Panc1 (cell line): ENCODE data around the gene TSC22D3. TPM values are rescaled to one million over a fixed set of nuclear protein-coding genes. Genes with fewer than 3 reads are reported as not detected.

Experiments
- ATAC-seq: fragments of 200-7000 bp; cut with Tn5 transposase; 2 replicates; pipeline ENCODE4 v1.9.1; 2020; ENCODE audit warnings: mild to moderate bottlenecking, moderate library complexity
- BruUV-seq: library from RNA; stranded (reverse); fragments of 400-500 nt; replicated peaks from 2 replicates; lab custom pipeline; 2021; lab: Mats Ljungman, UMichigan
- CTCF ChIA-PET: fragments of 300-600 bp; sonication (Branson Sonifier 250); formaldehyde crosslinking; loops from one replicate; lab custom pipeline; 2022; ENCODE audit warnings: antibody characterized with exemption; lab: Charles Lee
- POLR2A ChIA-PET: fragments of 300-600 bp; sonication (Branson Sonifier 250); formaldehyde crosslinking; loops from one replicate; lab custom pipeline; 2022; ENCODE audit warnings: antibody characterized with exemption; lab: Charles Lee
- DNase-seq: peaks from one replicate; pipeline ENCODE4 v3.0.0-alpha.2; 2010; ENCODE audit warnings: low read depth, low spot score
- H3K27ac ChIP-seq: 2 replicates; pipeline ENCODE4 v1.5.1; 2011; ENCODE audit warnings: mild to moderate bottlenecking, low read length, inconsistent platforms
- H3K27me3 ChIP-seq: fragments of 200-500 bp; sonication (Bioruptor generic); 2 replicates; pipeline ENCODE4 v1.6.0; 2014; ENCODE audit warnings: low read length, inconsistent platforms; ENCODE audit not compliant: control insufficient read depth, insufficient read depth
- H3K36me3 ChIP-seq: fragments of 200-500 bp; sonication (Bioruptor generic); 2 replicates; pipeline ENCODE4 v1.5.1; 2014; ENCODE audit warnings: inconsistent platforms, mild to moderate bottlenecking, low read length, moderate library complexity; ENCODE audit not compliant: control insufficient read depth, insufficient read depth
- H3K4me1 ChIP-seq: 2 replicates; pipeline ENCODE4 v1.5.1; 2011; ENCODE audit warnings: inconsistent platforms, mild to moderate bottlenecking, low read length, moderate library complexity; ENCODE audit not compliant: control insufficient read depth, insufficient read depth
- H3K4me3 ChIP-seq, 2 experiments: 2 replicates each; pipeline ENCODE4 v1.5.1; 2011 to 2012; ENCODE audit warnings: low read depth in 2 of 2, low read length in 2 of 2, mild to moderate bottlenecking in 2 of 2, inconsistent platforms in 1 of 2, moderate library complexity in 1 of 2
- H3K9me3 ChIP-seq: fragments of 200-500 bp; sonication (Bioruptor generic); 2 replicates; pipeline ENCODE4 v1.5.1; 2014; ENCODE audit warnings: low read depth, mild to moderate bottlenecking, inconsistent platforms, low read length, moderate library complexity; ENCODE audit not compliant: control insufficient read depth, insufficient read depth
- POLR2AphosphoS5 ChIP-seq: IDR thresholded peaks from 2 replicates; pipeline ENCODE4 v1.6.1; 2012; ENCODE audit warnings: mild to moderate bottlenecking, low read depth, low read length, moderate library complexity
- SIN3A ChIP-seq: IDR thresholded peaks from 2 replicates; pipeline ENCODE4 v1.6.1; 2012; ENCODE audit warnings: low read depth, mild to moderate bottlenecking, low read length, moderate library complexity, borderline replicate concordance; ENCODE audit not compliant: insufficient read depth
- TCF7L2 ChIP-seq: IDR thresholded peaks from 2 replicates; pipeline ENCODE4 v1.6.1; 2011; ENCODE audit warnings: mild to moderate bottlenecking, low read depth, low read length, inconsistent platforms
- in situ Hi-C: cut with HindIII; loops from 2 replicates; pipeline ENCODE4 v1.10.0; 2016; ENCODE audit warnings: low sequenced_read_pairs, low pct_unique_long_range_greater_than_20kb
- intact Hi-C: fragments of 100-400 bp; cut with micrococcal nuclease; formaldehyde crosslinking; loops from one replicate; pipeline ENCODE4 v1.10.0; 2022; ENCODE audit not compliant: unreplicated experiment
- total RNA-seq: library from RNA; stranded (reverse); gene quantifications from one replicate; pipeline ENCODE4 v1.2.1, GENCODE V29; 2021; ENCODE audit not compliant: unreplicated experiment
- TF ChIP-seq, protein P1 (sequence below), 2 experiments: IDR thresholded peaks; 2 replicates each; pipeline ENCODE4 v1.6.1; 2011 to 2012; ENCODE audit warnings: low read depth in 2 of 2, control low read depth in 1 of 2, low read length in 1 of 2, mild to moderate bottlenecking in 1 of 2, moderate library complexity in 1 of 2; ENCODE audit not compliant: insufficient read depth in 1 of 2
- TF ChIP-seq, protein P2 (sequence below): fragments of 450-650 bp; IDR thresholded peaks from 2 replicates; pipeline ENCODE4 v1.5.1; 2017; ENCODE audit warnings: mild to moderate bottlenecking

Gene TSC22D3
- total RNA-seq, 1 experiment from 2014 or later: 7.2 TPM

DNA sequence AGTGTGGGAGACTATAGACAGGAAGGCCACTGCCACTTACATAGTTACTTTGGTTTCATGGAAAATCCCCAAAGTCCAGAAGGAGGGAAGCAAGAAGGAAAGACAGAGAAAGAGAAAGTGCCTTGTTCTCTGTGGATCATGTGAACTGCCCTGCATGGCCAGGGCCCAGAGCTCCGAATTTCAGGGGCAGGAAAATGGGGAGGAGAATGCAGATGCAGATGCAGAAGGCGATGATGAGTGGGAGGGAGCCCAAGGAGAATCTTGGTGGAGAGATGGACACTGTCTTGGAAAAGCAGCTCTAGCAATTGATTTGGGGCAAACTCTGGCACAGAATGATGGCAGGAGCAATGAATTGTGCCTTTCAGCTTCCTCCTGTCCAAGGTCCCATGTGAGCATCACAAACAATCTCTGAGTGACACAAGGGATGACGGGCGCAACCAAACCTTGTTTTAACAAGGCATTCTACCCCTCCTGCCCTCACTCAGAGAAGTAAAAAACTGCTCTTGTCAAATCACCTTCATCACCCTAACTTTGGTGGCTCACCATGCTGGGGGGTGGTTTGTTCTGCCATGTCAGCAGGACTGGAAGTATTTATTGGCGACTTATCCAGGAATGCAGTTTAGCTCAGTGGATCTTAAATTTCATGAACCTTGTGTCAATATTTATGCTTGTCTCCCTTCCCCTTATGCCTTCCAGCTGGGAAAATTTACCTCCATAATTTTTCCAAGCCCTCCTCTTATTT is 53.5 kb downstream of the TSC22D3 start:
- Histone ChIP-seq H3K4me3 (no peak overlapping the region), H3K9me3 (no peaks in the 10 kb centered on the region), H3K27ac (no peak overlapping the region), H3K36me3 (no peaks in the 10 kb centered on the region), H3K4me1 (peaks cover 13% of the 10 kb centered on the region; the same call in 1 of the 2 replicates), H3K27me3 (no peaks in the 10 kb centered on the region)
- POLR2A ChIA-PET: no interaction called here
- intact Hi-C loops (no loop called here), in situ Hi-C loops (no loop called here)
- CTCF ChIA-PET: no interaction called here
- DNase-seq (no peak), ATAC-seq (no peak)
- BruUV-seq: no TSS peak
- TF ChIP-seq POLR2AphosphoS5: no peak
- TF ChIP-seq, protein P1, sequence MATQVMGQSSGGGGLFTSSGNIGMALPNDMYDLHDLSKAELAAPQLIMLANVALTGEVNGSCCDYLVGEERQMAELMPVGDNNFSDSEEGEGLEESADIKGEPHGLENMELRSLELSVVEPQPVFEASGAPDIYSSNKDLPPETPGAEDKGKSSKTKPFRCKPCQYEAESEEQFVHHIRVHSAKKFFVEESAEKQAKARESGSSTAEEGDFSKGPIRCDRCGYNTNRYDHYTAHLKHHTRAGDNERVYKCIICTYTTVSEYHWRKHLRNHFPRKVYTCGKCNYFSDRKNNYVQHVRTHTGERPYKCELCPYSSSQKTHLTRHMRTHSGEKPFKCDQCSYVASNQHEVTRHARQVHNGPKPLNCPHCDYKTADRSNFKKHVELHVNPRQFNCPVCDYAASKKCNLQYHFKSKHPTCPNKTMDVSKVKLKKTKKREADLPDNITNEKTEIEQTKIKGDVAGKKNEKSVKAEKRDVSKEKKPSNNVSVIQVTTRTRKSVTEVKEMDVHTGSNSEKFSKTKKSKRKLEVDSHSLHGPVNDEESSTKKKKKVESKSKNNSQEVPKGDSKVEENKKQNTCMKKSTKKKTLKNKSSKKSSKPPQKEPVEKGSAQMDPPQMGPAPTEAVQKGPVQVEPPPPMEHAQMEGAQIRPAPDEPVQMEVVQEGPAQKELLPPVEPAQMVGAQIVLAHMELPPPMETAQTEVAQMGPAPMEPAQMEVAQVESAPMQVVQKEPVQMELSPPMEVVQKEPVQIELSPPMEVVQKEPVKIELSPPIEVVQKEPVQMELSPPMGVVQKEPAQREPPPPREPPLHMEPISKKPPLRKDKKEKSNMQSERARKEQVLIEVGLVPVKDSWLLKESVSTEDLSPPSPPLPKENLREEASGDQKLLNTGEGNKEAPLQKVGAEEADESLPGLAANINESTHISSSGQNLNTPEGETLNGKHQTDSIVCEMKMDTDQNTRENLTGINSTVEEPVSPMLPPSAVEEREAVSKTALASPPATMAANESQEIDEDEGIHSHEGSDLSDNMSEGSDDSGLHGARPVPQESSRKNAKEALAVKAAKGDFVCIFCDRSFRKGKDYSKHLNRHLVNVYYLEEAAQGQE (IDR thresholded peaks at IDR 0.05; ENCODE audit: insufficient read depth in 1 of 2, low read depth in 2 of 2, low read length in 1 of 2): no peak
- TF ChIP-seq, protein P2, sequence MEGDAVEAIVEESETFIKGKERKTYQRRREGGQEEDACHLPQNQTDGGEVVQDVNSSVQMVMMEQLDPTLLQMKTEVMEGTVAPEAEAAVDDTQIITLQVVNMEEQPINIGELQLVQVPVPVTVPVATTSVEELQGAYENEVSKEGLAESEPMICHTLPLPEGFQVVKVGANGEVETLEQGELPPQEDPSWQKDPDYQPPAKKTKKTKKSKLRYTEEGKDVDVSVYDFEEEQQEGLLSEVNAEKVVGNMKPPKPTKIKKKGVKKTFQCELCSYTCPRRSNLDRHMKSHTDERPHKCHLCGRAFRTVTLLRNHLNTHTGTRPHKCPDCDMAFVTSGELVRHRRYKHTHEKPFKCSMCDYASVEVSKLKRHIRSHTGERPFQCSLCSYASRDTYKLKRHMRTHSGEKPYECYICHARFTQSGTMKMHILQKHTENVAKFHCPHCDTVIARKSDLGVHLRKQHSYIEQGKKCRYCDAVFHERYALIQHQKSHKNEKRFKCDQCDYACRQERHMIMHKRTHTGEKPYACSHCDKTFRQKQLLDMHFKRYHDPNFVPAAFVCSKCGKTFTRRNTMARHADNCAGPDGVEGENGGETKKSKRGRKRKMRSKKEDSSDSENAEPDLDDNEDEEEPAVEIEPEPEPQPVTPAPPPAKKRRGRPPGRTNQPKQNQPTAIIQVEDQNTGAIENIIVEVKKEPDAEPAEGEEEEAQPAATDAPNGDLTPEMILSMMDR: no peak

DNA sequence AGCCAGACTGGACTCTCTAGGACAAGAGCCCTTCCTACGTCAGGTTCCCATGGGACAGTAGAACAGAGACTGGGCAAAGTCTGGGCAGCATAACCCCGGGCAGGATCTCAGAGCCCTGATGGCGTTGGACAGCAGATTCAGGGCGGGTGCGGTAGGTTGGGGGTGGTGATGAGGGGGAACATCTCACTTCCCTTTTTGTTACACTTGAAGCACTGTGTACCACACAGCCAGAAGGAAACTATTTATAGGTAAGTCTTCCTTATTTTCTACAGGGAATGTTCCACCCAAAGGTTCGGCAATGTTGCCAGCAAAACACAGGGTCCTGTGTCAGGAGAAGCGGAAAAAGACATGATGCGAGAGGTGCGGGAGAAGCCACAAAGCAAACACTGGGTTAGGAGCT is 54.3 kb downstream of the TSC22D3 start:
- Histone ChIP-seq H3K9me3 (no peaks in the 10 kb centered on the region), H3K27ac (no peak overlapping the region), H3K4me3 (no peak overlapping the region), H3K36me3 (no peaks in the 10 kb centered on the region), H3K27me3 (no peaks in the 10 kb centered on the region), H3K4me1 (peaks cover 9% of the 10 kb centered on the region; the same call in 1 of the 2 replicates)
- ChIA-PET CTCF (no interaction called here), POLR2A (no interaction called here)
- no peak for DNase-seq
- no TSS peak for BruUV-seq
- ATAC-seq: no peak
- TF ChIP-seq POLR2AphosphoS5 (no peak), SIN3A (no peak), TCF7L2 (no peak)
- TF ChIP-seq, protein P2: no peak
- TF ChIP-seq, protein P1 (IDR thresholded peaks at IDR 0.05; ENCODE audit: insufficient read depth in 1 of 2, low read depth in 2 of 2, low read length in 1 of 2): no peak
- intact Hi-C loops: no loop called here
- in situ Hi-C loops: no loop called here
